ENCODE results near the gene PLEKHM2. TPM values are rescaled to one million over a fixed set of nuclear protein-coding genes. Genes with fewer than 3 reads are reported as not detected.

Gene PLEKHM2
- total RNA-seq, 1 experiment from 2014 or later = 49.7 TPM

- ChIA-PET CTCF (interaction anchor here (0.8 kb wide), 1 partner anchor 94 kb away, joined by 3 read pairs; no protein-coding TSS in a partner anchor), POLR2A (no interaction called here)
- Mint-ChIP-seq H3K27ac (peak overlapping the region; percentile 4; the same call in 1 of the 2 replicates), H3K9me3 (no peaks in the 10 kb centered on the region), H3K4me1 (peaks cover 14% of the 10 kb centered on the region), H3K4me3 (no peak overlapping the region), H3K27me3 (ENCODE audit: low read depth) (no peaks in the 10 kb centered on the region; the same call in 1 of the 2 replicates), H3K36me3 (no peaks in the 10 kb centered on the region)
- no peak for ATAC-seq
- no peak for DNase-seq (ENCODE audit: low spot score)
- TF ChIP-seq AFF4 (CRISPR knock-in tag; IDR thresholded peaks at IDR 0.05; ENCODE audit: borderline replicate concordance) (no peak), ETV6 (CRISPR knock-in tag; IDR thresholded peaks at IDR 0.05) (no peak), ZMAT4 (CRISPR knock-in tag; IDR thresholded peaks at IDR 0.05) (no peak), NR1H2 (CRISPR knock-in tag; IDR thresholded peaks at IDR 0.05) (no peak), FOXJ3 (CRISPR knock-in tag; IDR thresholded peaks at IDR 0.05; ENCODE audit: borderline replicate concordance) (no peak), GRHL2 (CRISPR knock-in tag; IDR thresholded peaks at IDR 0.05; ENCODE audit: insufficient replicate concordance, severe bottlenecking) (no peak), ZNF219 (CRISPR knock-in tag; IDR thresholded peaks at IDR 0.05; ENCODE audit: borderline replicate concordance) (no peak), PRDM15 (CRISPR knock-in tag; IDR thresholded peaks at IDR 0.05) (no peak)
These were observed 3.3 kb downstream of the PLEKHM2 start for GRCh38 chr1:15687446-15687845.

- Mint-ChIP-seq H3K36me3 (0 out of 2 replicates have a peak, but pooled peaks cover 3% of the 10 kb centered on the region), H3K27ac (no peak overlapping the region), H3K27me3 (ENCODE audit: low read depth) (no peaks in the 10 kb centered on the region), H3K4me1 (peaks cover 7% of the 10 kb centered on the region), H3K9me3 (no peaks in the 10 kb centered on the region), H3K4me3 (no peak overlapping the region)
- TF ChIP-seq ZNF219 (CRISPR knock-in tag; IDR thresholded peaks at IDR 0.05; ENCODE audit: borderline replicate concordance) = no peak
- TF ChIP-seq KAT7 (CRISPR knock-in tag; IDR thresholded peaks at IDR 0.05; ENCODE audit: borderline replicate concordance) = no peak
- TF ChIP-seq TEAD1 (CRISPR knock-in tag; IDR thresholded peaks at IDR 0.05) = no peak
- no peak for TF ChIP-seq E2F5 (CRISPR knock-in tag; IDR thresholded peaks at IDR 0.05)
- no peak for TF ChIP-seq ESRRA (CRISPR knock-in tag; IDR thresholded peaks at IDR 0.05; ENCODE audit: borderline replicate concordance)
- no peak for TF ChIP-seq ZNF512 (CRISPR knock-in tag; IDR thresholded peaks at IDR 0.05; ENCODE audit: borderline replicate concordance)
- no peak for TF ChIP-seq GABPB1 (CRISPR knock-in tag; IDR thresholded peaks at IDR 0.05)
- no peak for TF ChIP-seq NR2C2 (CRISPR knock-in tag; IDR thresholded peaks at IDR 0.05)
- no peak for TF ChIP-seq ZNF416 (CRISPR knock-in tag; IDR thresholded peaks at IDR 0.05)
- no peak for TF ChIP-seq ATF2 (CRISPR knock-in tag; IDR thresholded peaks at IDR 0.05; ENCODE audit: borderline replicate concordance, low read depth)
- TF ChIP-seq ELF4 (CRISPR knock-in tag; IDR thresholded peaks at IDR 0.05; ENCODE audit: low read depth) = no peak
- no peak for TF ChIP-seq E2F4 (CRISPR knock-in tag; IDR thresholded peaks at IDR 0.05; ENCODE audit: borderline replicate concordance, low read depth)
- TF ChIP-seq SMAD3 (CRISPR knock-in tag; IDR thresholded peaks at IDR 0.05; ENCODE audit: borderline replicate concordance) = no peak
- no peak for TF ChIP-seq TP53 (CRISPR knock-in tag; IDR thresholded peaks at IDR 0.05)
- CTCF ChIA-PET = interaction anchor here (1.5 kb wide), 1 partner anchor 11 kb away, joined by 3 read pairs; no protein-coding TSS in a partner anchor
- POLR2A ChIA-PET = no interaction called here
- ATAC-seq (no peak), DNase-seq (ENCODE audit: low spot score) (no peak)
These were observed 6.2 kb downstream of the PLEKHM2 start for GRCh38 chr1:15690317-15690716.

Measured in WTC11 (cell line).